Activated CD8-positive, alpha-beta T cell treated with anti-CD3 and anti-CD28 coated beads for 36 hours (primary cell): ENCODE data around the gene DPYD. TPM values are rescaled to one million over a fixed set of nuclear protein-coding genes. Genes with fewer than 3 reads are reported as not detected.

Experiments
- ATAC-seq: fragments of 200-7000 bp; cut with Tn5 transposase; one replicate; pipeline ENCODE4 v1.10.0; 2021; ENCODE audit warnings: mild to moderate bottlenecking, moderate library complexity
- CTCF ChIA-PET: fragments of 350-600 bp; sonication (Branson Sonifier 250); formaldehyde crosslinking; loops from one replicate; lab custom pipeline; 2021; ENCODE audit warnings: antibody characterized with exemption; lab: Charles Lee
- POLR2A ChIA-PET: fragments of 350-600 bp; sonication (Branson Sonifier 250); formaldehyde crosslinking; loops from one replicate; lab custom pipeline; 2021; ENCODE audit warnings: antibody characterized with exemption; lab: Charles Lee
- DNase-seq: peaks from one replicate; pipeline ENCODE4 v3.0.0-alpha.2; 2020
- H3K27ac Mint-ChIP-seq: one replicate; pipeline ENCODE4 v1.8.0; 2021; ENCODE audit warnings: mild to moderate bottlenecking, mixed read lengths
- H3K27me3 Mint-ChIP-seq: one replicate; pipeline ENCODE4 v1.8.0; 2021; ENCODE audit warnings: mixed read lengths
- H3K36me3 Mint-ChIP-seq: one replicate; pipeline ENCODE4 v1.8.0; 2021; ENCODE audit warnings: low read depth, mixed read lengths
- H3K4me1 Mint-ChIP-seq: one replicate; pipeline ENCODE4 v1.8.0; 2021; ENCODE audit warnings: low read depth, mixed read lengths
- H3K4me3 Mint-ChIP-seq: one replicate; pipeline ENCODE4 v1.8.0; 2021; ENCODE audit warnings: mild to moderate bottlenecking, moderate library complexity, mixed read lengths
- H3K9me3 Mint-ChIP-seq: one replicate; pipeline ENCODE4 v1.8.0; 2021; ENCODE audit warnings: mixed read lengths
- intact Hi-C: fragments of 100-400 bp; cut with micrococcal nuclease; formaldehyde crosslinking; loops from one replicate; pipeline ENCODE4 v1.10.0; 2022
- total RNA-seq, 2 experiments: library from RNA; stranded (reverse); gene quantifications; one replicate each; pipeline ENCODE4 v1.2.3, GENCODE V29; 2021
- TF ChIP-seq, protein P1 (sequence below): fragments of 200-600 bp; IDR thresholded peaks from one replicate; pipeline ENCODE4 v1.8.0; 2022; ENCODE audit warnings: antibody characterized with exemption, mild to moderate bottlenecking

Gene DPYD
- total RNA-seq, 2 experiments from 2014 or later: 10.7 to 10.8 TPM

DNA sequence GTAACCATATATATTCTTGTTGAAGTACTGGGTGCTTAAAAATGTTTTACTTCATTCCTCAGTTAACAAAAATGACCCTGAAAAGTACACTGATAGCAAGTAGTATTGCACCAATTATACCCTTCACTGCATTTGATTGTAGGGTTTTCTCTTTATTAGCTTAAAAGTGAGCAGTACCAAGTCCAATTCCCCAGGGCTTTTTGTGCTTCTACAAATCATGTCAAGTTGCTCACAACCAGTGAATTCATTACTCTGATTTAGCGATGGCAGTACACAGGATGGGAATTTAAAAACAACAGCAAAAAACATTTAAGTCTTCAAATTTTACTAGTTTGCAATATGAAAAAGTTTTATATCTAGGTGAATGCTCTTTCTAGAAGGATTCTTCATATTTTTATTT, 762.8 kb downstream of the DPYD start:
- Mint-ChIP-seq H3K27ac (no peak overlapping the region), H3K36me3 (peaks cover 21% of the 10 kb centered on the region), H3K4me3 (no peak overlapping the region), H3K27me3 (no peaks in the 10 kb centered on the region), H3K9me3 (peaks cover 7% of the 10 kb centered on the region), H3K4me1 (no peaks in the 10 kb centered on the region)
- ChIA-PET POLR2A (no interaction called here), CTCF (no interaction called here)
- TF ChIP-seq, protein P1, sequence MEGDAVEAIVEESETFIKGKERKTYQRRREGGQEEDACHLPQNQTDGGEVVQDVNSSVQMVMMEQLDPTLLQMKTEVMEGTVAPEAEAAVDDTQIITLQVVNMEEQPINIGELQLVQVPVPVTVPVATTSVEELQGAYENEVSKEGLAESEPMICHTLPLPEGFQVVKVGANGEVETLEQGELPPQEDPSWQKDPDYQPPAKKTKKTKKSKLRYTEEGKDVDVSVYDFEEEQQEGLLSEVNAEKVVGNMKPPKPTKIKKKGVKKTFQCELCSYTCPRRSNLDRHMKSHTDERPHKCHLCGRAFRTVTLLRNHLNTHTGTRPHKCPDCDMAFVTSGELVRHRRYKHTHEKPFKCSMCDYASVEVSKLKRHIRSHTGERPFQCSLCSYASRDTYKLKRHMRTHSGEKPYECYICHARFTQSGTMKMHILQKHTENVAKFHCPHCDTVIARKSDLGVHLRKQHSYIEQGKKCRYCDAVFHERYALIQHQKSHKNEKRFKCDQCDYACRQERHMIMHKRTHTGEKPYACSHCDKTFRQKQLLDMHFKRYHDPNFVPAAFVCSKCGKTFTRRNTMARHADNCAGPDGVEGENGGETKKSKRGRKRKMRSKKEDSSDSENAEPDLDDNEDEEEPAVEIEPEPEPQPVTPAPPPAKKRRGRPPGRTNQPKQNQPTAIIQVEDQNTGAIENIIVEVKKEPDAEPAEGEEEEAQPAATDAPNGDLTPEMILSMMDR: no peak
- no peak for ATAC-seq
- intact Hi-C loops: no loop called here
- no peak for DNase-seq

DNA sequence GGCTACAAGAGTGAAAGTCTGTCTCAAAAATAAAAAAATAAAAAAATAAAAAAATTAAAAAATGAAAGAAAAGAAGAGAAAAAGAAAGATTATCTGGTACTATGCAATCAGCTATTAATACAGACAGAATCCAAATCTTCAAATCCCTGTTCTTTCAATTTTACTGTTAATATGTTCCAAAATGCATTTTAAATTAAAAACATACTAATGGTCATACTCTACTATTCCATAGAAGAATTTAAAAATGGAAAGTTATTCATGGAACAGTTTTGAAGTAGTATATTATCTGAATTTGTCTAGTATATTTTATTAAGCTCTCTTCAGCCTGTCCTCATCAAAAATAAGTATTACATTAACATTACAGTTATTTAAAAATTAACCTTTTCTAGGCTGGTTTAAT, 769.2 kb downstream of the DPYD start:
- no peak for ATAC-seq

DNA sequence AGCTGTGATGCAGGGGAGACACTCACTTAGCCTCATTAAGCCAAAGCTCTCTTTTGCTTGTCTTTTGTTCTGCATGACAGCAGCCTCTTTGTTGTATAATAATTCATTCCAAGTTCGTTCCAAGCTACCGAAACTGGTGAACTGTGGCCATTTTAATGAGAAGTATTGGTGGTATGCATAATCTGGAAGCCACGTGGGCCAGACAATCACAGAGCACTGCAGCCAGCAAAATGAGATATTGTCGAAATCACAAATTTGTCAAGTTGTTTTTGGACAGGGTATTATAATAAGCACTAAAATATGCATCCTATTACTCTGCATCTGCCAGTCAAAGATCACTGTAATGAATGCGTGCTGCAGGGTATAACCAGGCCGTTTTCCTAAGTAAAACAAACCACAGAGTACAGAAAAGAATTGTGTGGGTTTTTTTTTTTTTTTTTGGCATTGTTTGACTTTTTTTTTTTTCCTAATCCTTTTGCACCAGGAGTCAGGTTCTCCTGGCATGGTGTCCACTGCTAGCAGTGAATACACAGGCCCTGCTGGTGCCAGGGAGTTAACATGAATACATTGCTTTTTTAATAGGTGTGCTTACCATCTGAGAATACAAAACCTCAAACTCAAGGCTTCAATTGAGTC, 775.4 kb downstream of the DPYD start:
- ATAC-seq: no peak
- ChIA-PET POLR2A (no interaction called here), CTCF (no interaction called here)
- DNase-seq: no peak
- Mint-ChIP-seq H3K27ac (no peak overlapping the region), H3K4me1 (no peaks in the 10 kb centered on the region), H3K36me3 (no peaks in the 10 kb centered on the region), H3K9me3 (no peaks in the 10 kb centered on the region), H3K27me3 (no peaks in the 10 kb centered on the region), H3K4me3 (no peak overlapping the region)
- TF ChIP-seq, protein P1: no peak
- intact Hi-C loops: no loop called here

More for the DNA sequence above, 769.2 kb downstream of the DPYD start:
- Mint-ChIP-seq H3K27ac (no peak overlapping the region), H3K9me3 (peaks cover 4% of the 10 kb centered on the region), H3K4me1 (no peaks in the 10 kb centered on the region), H3K36me3 (peaks cover 15% of the 10 kb centered on the region), H3K27me3 (no peaks in the 10 kb centered on the region), H3K4me3 (no peak overlapping the region)
- CTCF ChIA-PET: interaction anchor here (2.4 kb wide), 1 partner anchor 13 kb away, joined by 8 read pairs; no protein-coding TSS in a partner anchor
- intact Hi-C loops: no loop called here
- TF ChIP-seq, protein P1: no peak
- POLR2A ChIA-PET: no interaction called here
- DNase-seq: no peak

DNA sequence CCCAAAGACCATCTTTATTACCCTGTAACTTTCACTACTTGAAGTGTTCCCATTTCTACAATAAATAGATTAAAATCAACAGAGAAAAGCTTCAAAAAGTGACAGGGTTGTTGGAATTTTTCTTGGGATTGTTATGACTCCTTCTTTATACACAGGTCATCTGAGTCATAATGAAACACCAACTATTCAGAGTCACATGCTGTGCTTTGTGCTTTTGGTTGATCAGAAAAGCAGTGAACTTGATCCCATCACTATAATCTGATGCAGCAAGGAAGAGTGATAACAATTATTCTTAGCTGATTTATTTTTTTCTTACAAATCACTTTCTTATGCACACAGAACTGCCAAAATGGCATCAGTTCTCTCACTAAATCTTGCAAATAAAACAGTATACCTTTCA, 776.3 kb downstream of the DPYD start:
- DNase-seq: no peak
- no peaks in the 10 kb centered on the region for H3K9me3 Mint-ChIP-seq
- POLR2A ChIA-PET: no interaction called here
- TF ChIP-seq, protein P1: no peak
- no peak overlapping the region for H3K4me3 Mint-ChIP-seq
- no peaks in the 10 kb centered on the region for H3K36me3 Mint-ChIP-seq
- no peaks in the 10 kb centered on the region for H3K4me1 Mint-ChIP-seq
- no peaks in the 10 kb centered on the region for H3K27me3 Mint-ChIP-seq
- CTCF ChIA-PET: no interaction called here
- no peak overlapping the region for H3K27ac Mint-ChIP-seq
- no peak for ATAC-seq
- intact Hi-C loops: no loop called here

DNA sequence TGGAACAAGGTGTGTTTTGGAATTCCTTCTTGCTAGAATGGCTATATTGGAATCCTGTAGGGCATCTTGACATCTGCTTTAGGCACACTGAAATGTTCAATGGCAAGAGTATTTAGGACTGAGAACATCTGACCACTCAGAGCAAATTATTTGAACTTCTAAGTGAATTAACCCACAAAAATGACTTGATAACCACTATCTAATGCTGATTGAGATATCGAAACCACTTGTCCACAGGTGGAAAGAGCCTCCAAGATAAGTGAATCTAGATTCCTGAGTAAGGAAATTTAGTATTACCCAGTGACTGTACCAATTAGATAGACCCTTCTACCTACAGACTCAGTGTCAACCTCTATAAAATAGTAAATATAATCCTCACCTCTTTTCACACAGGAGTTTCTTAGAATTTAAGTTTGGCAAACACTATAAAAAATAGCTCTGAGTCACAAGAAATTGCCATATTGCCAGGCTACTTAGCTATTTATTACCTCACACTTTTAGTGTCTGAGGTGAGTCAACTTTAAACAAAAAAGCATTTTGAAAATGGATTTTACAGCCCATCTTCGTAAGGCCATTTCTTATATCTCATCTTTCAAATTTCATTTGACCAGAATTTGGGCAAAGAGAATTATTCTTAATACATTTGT, 777.5 kb downstream of the DPYD start:
- Mint-ChIP-seq H3K9me3 (no peaks in the 10 kb centered on the region), H3K27me3 (no peaks in the 10 kb centered on the region), H3K4me1 (peaks cover 3% of the 10 kb centered on the region), H3K27ac (no peak overlapping the region), H3K36me3 (no peaks in the 10 kb centered on the region), H3K4me3 (no peak overlapping the region)
- ChIA-PET CTCF (no interaction called here), POLR2A (no interaction called here)
- DNase-seq: no peak
- TF ChIP-seq, protein P1: no peak
- ATAC-seq: no peak
- intact Hi-C loops: no loop called here
